NCI-H1930 (cell line): Measurements from ENCODE around the gene SOX6.

ENCODE experiments used
- DNase-seq, 2 experiments: peaks; one replicate each; lab custom pipeline; 2025; lab: John Stamatoyannopoulos, UW

SOX6 gene

DNA sequence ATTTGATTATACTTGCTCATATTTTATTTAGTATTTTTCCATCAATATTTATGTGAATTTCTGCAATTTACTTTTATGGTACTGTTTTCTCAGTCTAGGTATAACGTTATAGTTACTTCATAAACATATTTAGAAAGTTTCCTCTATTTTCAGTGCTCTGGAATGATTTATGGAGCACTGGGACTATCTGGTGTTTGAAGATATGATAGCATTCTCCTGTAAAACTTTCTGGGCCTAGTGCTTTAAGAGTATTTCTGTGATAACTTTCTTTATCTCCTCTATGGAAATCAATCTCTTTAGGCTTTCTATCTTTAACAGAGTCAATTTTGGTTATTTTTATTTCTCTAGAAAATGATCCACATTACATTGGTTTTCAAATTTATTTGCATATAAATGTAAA is 85.1 kb downstream of the SOX6 start:
- DNase-seq, result no peak

DNA sequence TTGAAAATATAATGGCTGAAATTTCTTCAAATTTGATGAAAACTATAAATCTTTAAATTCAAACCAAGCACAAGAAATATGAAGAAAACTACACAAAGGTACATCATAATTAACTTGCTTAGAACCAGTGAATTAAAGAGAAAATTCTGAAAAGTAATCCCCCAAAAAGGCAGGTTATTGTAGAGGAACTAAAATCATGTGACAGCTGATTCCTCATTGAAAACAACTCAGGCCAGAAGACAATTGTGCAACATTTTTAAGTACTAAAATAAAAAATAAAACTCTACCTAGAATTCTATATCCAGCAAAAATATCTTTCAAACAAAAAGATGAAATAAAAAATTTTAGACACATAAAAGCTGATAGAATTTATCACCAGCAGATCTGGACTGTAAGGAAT is 90.3 kb downstream of the SOX6 start:
- DNase-seq, result no peak

DNA sequence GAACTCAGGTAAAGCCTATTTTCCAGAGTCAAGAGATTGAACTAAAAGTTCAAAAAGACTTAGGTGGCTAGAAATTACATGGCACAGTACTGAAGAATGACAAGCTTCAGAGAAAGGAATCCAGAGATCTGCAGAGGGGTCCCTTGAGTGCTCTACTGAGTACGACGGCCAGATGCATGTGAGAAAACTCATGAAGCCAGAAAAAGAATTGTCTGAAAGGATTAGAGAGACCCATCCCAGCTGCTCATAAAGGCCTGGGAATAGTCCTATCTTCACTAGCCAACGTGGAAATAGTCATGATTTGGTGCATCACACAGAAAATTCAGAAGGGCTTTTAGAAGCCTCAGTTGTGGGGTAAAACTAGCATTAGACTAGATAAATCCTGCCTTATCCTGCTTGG is 91.3 kb downstream of the SOX6 start:
- DNase-seq, result no peak

DNA sequence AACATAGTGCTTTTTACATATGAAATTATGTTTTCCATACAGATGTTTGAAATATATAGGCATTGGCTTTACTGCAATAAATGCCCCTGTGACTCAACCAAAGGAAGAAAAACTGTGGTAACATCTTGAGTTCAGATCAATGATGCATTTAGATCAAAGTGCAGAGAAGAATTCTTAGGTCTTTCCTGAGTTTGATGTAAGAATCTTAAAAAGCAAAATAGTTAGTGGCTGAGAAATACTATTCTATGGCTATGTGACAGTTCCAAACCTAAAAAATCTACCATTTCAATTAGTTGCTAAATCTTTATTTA is 93.7 kb downstream of the SOX6 start:
- DNase-seq, result no peak

DNA sequence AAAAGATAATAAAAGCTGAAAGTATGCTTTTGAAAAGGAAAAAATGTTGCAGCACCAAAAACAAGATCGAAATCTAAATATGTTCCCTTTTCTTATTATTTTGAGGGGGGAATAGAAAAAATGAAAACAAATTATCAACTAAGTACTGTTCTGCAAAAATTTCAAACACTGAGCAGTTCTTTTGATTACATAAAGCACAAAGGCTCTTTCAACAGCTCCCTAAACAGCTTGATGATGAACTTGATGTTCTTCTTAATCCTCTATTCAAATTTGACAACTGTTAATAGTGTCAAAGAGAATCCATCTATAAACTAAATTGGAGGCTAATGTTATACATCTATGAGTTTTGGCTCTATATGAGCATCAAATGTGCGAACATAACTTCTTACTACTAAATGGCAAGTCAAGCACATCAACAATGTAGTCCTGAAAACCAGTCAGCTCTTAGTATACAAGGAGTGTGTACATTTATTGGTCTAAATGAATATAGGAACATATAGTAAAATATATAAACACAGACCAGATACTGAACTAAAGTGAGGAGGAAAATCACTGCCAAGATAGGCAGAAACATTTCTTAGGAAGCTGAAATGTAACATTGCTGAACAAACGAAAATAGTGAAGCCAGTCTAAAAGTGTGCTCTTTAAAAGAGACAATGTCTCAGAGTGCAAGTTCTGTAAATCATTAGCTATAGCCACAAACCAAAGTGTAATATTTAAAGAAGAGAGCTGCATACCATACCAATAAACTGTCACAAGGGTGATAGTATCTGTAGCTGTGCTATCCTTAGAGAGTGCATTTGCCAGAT is 94.3 kb downstream of the SOX6 start:
- DNase-seq, result no peak

DNA sequence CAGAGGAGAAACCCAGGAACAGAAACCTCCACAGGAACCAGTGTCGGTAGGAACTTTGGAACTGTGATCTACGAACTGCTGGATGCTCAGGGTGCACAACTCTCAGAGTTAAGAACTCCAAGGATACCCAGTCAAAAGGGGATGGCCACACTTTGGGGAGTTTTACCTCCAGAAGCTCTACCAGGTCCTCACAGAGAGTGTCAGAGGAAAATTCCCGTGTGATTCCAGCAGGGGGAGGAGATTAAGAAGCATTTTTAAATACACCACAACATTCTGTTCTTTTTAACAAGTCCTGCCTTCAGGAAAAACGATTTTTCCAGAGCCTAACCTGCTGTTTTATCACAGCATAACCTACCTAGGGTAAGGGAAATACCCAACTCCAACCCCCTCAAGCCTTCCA is 104.0 kb downstream of the SOX6 start:
- no peak for DNase-seq

DNA sequence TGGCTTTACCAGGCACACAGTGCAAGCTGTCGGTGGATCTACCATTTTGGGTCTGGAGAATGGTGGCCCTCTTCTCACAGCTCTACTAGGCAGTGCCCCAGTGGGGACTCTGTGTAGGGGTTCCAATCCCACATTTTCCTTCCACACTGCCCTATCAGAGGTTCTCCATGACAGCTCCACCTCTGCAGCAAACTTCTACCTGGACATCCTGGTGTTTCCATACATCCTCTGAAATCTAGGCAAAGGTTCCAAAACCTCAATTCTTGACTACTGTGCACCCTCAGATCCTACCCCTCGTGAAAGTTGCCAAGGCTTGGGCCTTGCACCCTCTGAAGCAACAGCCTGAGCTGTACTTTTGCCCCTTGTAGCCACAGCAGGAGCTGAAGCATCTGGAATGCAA is 108.1 kb downstream of the SOX6 start:
- DNase-seq, result no peak

DNA sequence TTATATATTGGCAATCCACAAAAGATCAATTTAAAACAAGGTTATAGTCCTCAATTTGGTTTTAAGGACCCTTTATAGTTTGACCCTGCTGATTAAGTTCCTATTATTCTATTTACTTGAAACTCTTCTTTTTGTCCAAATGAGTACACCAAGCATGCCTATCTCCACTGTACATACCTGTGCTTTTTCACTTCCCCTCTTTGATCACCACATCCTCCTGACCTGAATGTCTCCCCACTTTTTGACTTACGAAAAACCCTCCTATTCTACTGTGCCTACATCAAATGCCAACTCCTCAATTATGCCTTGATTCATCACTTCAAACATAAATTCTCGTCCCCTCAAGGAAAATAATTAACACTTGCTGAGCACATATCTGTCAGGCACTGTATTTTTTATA is 113.5 kb downstream of the SOX6 start:
- no peak for DNase-seq

DNA sequence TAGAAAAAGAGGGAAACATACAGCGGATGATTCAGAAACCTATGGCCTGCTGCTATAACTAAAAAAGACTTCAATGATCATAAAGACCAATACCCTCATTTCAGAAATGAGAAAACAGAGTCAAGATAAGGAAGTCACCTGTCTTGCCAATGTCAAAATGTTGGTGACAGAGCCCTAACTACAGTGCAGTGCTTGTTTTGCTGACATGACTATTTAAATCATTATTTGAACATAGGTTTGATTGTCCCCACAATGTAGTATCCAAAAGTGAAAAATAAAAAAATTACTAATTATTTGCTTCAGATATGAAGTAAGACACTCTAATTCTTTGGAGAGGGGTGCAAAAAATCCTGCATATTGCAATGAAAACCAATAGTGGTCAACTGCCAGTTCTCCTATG is 115.7 kb downstream of the SOX6 start:
- no peak for DNase-seq

DNA sequence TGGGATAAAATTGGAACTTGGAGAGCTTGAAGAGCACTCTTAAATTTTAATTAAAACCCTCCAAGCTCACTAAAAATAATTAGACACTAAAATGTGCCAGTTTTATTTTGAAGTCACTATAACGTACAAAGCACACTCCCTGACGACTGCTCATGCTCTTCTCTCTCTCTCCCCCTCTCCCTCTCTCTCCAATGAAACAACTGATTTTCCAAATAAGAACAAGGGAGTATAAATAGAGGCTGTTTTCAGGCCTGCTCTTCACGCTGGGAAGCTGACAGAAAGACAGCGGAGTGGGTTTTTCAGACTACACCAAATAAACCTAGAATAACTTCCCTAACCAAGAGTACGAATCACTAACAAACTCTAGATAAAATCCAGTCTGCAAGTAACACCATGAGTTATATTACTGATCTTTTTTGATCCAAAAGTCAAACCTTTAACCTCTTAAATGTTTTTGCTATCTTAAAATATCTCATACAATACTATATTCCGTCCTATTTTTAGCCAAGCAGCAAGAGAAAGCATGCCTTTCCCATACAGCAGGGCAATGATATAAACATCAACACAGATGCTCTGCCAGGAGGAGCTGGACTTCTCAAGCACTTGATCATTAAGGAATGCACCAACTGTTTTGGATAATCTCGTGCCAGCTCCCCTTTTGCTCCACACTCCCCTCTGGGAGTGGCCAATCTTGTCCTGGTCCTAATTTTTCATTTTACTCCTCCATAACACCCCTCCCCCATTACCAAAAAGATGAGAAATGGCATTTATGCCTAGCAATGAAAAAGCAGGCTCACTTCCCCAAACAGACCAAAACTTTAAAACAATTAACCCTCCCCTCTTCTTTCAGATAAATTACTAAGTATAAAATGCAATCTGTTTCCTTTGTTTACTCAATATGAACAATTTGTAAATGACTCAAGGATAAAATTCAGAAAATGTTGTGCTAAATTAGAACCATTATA is 116.9 kb downstream of the SOX6 start:
- no peak for DNase-seq

DNA sequence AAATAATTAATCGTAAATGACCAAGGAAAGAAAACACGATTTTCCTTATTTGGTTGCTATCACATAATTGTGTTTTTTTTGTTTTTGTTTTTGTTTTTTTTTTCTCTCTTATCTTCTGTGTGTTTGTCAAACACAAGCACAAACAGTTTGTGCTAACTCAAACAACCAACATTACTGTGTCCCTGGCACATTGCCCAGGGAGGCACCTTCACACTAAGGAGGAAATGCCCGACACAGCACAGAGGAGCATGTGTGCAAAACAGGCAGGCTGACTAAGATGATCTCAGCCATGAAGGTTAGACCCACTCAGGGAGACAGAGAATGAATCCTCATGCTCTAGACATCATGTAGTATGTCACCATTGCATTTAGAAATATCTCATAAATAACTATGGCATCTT is 130.1 kb downstream of the SOX6 start:
- peak; percentile 10 to 53 for DNase-seq

DNA sequence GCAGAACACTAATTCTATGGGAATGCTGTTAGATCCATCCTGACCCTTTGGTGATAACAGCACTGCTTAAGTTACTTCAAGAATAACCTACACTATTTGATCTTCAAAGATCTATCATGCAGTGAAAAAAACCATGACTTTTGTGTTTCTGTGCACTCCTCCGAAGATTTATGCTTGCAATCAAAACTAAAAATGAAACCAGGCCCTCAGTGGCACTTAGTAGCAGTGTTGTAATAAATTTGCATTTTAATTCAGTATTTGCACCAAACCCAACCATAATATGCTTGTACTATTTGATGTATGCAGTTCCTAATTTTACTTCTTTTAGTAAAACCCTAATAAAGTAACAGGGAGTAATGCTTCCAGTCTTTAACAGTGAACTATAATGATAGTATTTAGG is 130.7 kb downstream of the SOX6 start:
- DNase-seq, result no peak

DNA sequence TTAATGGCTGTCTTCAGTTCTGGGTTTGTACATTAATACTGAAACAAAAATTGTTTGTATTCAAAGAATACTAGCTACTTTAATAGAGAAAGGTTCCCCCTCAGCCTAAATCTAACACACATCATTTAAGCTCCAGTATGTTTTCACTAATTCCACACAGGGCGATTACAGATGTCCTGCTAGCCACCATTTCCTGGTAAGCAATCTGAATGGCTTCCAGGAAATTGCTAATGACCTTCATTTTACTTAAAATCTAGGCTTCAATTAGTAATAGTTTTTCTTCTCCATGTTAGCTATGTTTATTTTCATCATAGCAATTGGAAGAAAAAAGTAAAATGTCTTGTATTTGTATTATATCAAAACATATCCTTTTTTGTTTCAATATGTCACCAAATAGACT is 132.8 kb downstream of the SOX6 start:
- no peak for DNase-seq

DNA sequence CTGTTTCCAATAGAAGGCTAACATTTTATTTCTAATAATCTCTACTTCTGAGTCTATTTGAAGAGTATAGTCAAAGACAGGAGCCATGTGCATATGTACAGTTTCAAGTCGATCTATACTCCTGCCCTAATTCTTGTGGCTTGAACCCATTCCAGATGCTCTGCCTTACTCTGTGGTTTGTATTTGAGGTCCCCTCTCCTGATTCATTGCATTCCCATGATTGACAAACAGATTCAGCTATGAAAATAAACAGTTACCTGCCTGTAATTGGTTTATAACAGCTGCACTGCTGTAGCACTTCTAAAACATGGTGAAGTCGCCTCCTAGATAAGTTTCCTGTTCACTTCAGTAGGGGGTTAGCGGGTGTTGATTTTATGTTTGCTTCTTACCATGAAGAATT is 138.7 kb downstream of the SOX6 start:
- no peak for DNase-seq

DNA sequence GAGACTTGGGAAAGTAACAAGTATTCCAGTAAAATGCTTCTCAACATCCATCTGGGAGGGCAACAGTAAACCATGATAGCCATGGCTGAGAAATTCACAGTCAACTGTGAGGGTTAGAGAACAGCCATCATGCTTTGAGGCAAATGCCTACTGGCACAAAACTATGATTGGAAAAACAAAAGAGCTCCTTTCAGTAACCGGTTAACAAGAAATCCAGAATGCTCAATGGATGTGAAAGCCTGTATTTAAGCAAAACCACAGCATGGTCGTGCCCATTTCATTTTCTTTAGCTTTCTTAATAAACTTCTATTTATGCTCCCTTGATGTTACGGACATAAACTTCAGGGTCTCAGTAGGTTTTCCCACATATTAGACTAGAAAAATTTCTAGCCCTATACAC is 139.5 kb downstream of the SOX6 start:
- DNase-seq, result no peak

DNA sequence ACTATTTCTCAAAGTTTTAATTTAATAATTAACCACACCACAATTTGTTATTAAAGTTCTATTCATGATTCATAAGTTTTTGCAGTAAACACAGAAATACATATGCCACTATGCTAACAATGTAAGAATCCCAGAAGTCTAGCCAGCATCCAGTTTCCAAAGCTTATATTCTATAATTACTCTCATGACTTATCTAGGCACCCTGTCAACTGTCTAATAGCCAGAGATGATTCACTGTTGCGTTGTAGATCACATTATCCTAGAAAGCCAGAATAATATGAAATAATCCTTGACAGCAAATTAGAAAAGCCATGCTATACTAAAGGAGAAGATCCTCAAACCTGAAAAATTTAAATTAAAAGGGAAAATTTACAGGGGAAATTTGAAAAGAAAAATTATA is 141.0 kb downstream of the SOX6 start:
- no peak for DNase-seq

DNA sequence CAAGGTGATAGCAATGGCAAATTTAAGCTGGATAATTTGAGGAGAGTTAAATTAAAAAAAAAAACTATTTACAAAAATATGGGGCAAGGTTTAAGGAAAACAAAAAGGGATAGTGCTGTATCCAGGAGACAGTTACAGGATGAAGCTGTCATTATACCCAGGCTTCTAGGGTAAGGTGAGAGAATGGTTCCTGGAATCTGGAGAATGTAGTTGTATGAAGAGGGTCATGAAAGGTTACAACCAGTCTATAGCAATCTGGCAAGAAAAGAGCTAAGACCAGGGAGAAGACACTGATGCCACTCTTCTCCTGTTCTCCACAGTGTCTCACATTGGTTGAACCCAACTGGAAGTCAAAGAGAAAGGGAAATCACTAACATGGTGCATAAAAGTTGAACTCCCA is 144.9 kb downstream of the SOX6 start:
- DNase-seq, result no peak

DNA sequence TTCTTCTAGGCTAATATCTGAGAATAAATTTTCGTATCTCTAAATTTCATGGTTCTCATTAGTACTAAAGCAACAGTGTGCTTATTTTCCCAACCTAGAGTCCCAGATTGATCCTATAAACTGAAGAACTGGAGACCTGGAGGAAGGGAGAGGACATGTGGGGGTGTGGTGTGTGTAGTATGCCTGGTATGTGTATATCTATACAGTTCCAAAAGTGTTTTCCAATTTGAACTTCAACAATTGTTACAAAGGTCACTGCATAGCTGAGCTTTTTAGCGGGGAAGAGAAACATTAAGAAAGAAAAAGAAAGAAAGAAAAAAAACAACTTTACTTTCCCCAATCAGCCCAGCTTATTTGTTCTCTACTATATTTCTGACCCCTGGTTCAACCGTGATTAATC is 152.1 kb downstream of the SOX6 start:
- no peak for DNase-seq

DNA sequence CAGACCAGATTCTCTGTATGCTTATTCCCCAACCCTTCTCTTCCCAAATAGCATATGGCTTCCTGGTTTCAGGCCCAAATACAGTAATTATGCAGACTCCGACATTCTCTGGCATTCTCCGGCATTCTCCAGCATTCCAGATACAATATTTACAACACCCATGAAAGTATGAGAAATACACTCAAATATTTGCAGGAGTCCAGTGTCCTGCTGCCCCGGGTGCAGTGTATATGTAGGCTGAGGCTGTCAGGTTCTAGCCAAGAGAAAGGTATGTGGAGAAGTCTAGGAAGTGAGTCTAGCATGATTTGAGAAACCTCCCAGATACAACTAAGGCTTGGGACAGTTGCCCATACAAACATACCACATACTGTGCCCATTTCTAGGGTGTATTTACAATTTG is 160.7 kb downstream of the SOX6 start:
- DNase-seq, result no peak

DNA sequence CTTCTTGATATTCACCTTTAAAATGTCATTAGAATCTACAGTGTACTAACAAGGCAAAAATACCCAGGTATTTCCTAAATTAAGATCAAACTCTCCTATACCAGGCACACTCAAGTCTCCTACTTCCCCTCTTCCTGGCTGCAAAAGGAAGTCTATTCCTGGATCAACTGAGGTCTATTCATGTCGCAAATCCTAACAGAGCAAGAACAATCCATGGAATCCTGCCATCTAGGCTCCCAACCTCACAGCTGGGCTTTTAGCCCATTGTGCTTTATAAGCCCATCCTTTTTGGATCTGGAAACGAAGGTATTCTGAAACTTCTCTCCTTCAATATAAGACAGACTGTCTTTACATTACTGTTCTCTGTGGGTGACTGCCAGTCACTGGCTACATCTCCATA is 161.8 kb downstream of the SOX6 start:
- DNase-seq, result no peak

DNA sequence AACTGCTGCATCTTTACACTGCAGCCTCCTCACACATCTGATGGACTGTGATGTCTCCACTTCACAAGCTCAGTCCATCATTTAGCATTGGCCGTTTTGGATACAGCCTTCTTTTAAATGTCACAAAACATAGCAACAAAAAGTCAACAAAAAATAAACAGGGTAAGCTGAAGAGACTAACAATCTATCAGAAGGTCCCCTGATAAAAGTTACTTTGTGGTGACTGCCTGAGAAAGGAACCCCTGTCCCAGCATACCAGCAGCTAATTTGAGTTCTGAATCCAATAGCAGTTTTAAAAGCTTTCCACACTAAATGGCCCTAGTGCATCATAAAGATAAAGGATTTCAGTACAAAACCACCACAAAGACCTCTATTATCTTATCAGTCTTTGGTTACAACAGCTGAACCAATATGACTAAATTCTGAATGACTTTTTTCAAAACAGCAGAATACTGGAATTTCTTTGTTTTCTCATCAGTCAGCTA is 162.4 kb downstream of the SOX6 start:
- no peak for DNase-seq

DNA sequence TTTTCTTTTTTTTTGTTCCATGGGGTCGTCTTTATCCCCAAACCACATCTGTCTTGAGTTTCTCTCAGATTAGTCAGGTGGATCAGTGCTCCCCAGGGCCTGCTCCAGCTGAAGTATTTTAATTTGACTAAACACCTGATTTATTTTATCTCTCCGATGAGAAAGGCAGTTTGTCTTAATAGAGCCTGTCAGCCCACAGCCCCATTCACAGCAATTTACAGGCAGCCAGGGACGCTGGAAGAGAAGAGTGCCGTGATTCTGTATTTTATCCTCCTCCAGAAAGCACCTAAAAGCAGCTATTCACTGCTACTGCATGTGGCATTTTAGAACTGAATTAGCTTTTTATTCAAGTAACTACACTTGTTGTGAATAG is 164.5 kb downstream of the SOX6 start:
- DNase-seq, result no peak

DNA sequence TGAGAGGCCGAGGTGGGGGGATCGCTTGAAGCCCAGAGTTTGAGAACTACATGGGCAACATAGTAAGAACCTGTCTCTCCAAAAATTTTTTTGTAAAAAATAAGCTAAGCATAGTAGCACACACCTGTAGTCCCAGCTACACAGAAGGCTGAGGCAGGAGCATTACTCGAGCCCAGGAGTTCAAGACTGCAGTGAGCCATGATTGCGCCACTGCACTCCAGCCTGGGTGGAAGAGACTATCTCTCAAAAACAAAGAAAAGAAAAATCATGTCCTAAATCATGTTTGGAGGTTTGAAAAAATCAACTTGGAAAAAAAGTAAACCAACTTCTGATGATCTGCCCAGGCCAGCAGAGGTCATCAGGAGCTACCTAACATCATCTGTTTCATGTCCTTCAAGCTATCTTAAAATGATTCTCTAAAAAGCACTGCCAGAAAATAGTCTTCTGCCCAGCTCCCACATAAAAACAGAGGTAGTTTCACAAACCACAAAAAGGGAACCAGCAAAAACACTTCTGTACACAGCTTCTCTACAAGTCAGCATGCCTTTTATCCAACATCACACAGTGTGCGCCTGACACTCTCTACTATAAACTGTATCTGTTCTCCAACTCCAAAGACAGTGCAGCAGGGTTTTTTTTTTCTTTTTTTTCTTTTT is 165.0 kb downstream of the SOX6 start:
- no peak for DNase-seq
